Stimulated activated CD4-positive, alpha-beta T cell treated with anti-CD3 and anti-CD28 coated beads, TNF-alpha, amount 100 ng/mL, for 1 hour (primary cell): ENCODE results near the gene COL15A1.
"Not testable (repeated sequence)": the region's sequence is repeated elsewhere in the genome, so short reads cannot be mapped to it uniquely, and the experiment has no call there.

Source experiments
- DNase-seq, 3 donors: peaks; one replicate each; pipeline ENCODE4 v3.0.0-alpha.2; 2020; ENCODE audit warnings: low read depth in 3 of 3, low spot score in 1 of 3

COL15A1 gene

GRCh38 chr9:99074902-99075245, 131.2 kb downstream of the COL15A1 start:
- no peak for DNase-seq

- no peak for DNase-seq
Observed at GRCh38 chr9:99075246-99075912, 131.7 kb downstream of the COL15A1 start.

DNA sequence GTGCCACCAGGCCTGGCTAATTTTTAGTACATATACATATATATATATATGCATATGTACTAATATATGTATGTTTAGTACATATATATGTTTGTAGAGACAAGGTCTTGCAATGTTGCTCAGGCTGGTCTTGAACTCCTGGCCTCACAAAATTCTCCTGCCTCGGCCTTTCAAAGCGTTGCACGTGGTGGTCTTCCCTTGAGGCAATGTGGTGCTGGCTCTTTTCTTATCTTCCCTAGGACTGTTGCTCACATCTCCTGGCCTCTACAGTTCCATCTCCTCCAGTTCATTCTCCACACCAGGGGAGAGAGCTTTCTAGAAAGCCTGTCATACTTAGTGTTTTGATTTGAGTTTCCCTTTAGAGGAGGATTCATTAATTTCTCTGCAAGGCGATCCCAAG, 132.3 kb downstream of the COL15A1 start:
- DNase-seq = no peak

DNA sequence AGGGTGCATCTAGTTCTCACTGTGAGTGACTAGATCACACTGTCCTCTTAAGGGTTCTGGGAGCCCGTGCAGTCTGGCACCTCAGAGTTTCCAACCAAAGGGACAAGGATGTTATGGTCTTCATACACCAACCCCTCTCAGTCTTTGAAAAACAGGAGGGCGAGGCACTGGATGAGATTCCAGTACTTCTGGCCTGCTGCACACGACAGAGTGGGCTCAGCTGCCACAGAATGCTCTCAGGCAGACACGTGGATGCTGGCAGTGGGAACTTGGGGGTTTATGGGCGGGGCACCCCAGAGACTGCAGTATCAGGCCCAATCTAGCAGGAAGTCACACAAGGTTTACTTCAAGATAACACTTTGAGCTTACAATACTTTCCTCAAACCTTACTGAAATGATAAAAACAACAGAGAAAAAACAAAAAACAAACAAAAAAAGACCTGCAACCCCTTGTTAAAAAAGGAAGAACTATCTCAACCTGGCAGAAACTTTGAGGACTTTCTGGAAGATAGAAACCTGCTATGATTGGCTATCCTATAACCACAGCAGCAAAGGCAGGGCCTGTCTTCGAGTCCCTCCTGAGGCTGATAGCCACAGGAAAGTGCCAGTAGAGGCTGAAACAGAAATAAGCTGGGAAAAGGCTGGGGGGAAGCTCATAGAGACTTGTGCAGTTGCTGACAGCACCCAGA, 132.9 kb downstream of the COL15A1 start:
- no peak for DNase-seq

DNA sequence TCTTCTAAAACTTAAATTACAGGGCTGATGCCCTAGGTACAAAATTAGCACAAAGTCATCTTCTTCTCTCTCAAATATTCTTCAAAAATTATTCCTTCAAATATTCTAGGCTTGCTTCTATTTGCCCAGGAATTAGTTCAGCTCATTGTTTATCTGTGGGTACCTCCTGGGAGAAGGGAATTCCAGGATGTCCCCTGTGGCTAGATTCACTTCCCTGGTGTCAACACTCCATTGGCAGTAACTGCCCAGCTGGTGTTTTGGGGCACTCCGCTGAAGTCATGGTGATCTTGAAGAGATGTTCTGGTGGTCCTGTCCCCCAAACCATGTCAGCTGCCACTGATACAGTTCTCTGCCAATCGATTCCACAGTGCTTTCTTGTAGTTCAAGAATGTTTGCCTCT, 135.0 kb downstream of the COL15A1 start:
- DNase-seq = no peak

DNA sequence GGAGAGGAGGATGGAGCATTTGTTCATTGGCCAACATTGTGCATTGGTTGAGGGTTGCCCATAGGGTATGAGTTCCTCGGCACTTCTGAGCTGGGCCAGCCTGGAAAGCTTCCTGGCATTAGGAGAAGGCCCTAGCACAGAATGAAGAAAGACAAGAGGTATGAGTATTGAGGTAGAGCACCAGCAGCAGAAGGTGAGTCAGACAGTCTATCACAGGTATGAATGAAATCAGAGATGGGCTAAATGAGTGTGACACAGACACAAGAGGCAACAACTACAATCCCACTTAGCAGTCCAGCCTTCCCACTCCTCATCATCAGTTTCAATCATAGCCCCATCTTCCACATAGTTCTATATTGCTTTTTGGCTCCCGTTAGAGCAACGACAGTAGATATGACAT, 135.8 kb downstream of the COL15A1 start:
- no peak for DNase-seq

DNA sequence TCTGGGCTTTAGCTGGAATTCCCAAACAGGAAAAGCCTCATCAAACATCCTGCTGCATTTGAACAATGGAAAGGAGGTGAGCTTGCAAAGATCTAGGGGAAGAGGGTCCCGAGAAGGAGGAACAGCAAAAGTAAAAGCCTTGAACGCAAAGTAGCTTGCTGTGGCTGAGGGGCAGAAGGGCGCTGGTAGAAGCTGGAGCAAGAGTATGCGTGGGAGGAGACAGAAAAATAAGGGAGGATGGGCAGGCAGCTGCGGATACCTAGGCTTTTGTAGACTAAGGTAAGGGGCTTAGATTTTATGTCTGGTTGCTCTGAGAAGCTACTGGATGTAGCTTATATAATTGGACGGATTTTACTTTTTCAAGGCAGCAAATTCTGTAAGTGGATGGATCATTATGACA, 139.3 kb downstream of the COL15A1 start:
- no peak for DNase-seq

- no peak for DNase-seq
Observed at GRCh38 chr9:99085949-99086948, 142.5 kb downstream of the COL15A1 start.

GRCh38 chr9:99087462-99087861, 143.8 kb downstream of the COL15A1 start:
- no peak for DNase-seq

DNA sequence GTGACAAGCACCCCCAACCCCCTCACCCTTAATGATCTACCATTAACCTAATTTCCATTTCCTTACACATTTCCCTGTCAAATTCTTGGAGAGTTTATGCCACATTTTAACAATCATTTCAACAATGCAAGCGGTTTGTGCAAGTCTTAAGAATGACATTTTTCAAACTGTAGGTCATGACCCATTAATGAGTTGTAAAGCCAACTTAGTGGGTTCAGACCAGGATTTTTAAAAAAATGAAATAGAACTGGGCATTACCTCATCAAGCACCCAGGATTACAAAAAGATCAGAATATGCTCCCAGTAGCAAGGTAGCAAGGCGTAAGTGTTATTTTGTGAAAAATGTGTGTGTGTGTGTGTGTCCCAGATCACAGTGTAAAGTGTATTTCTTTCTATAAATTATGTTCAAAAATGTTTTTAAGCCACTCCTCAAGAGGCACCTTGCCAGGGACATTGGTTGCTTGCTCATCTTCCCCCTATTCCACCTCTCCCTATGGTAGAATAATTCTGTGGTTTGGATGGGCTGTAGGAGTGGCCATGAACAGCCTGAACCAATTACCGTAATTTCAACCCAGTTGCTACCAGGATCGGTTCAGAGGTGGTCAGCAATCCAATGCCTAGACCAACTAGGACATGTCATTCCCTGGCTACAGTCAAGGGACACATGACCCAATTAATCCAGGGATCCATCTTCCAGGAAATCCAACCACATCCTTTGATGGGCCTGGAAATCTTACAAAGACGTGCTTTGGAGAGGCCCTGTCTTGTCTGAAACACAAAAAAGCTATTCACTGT, 146.8 kb downstream of the COL15A1 start:
- DNase-seq = no peak

GRCh38 chr9:99092643-99093491, 149.2 kb downstream of the COL15A1 start:
- DNase-seq = no peak

- DNase-seq = no peak
Observed at GRCh38 chr9:99093492-99093791, 149.7 kb downstream of the COL15A1 start.

DNA sequence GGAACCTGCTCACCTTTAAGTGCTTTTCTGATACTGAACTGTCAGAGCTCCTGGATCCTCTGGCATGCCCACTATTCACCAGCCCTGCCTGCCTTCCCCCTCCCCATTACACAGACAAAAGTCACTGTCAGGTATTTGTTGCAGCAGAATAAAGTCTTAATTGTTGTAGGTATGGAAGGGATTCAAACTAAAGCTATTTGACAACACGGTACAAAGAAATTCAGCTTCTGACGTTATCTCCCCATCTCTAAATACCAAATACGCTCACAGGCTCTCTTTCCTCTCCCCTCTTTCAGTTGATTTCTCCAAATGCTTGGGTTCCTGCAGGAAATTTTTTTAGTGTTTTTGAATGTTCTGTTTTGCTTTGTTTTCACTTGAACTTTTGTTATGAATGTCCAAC, 151.9 kb downstream of the COL15A1 start:
- DNase-seq = no peak

- DNase-seq = no peak
Observed at GRCh38 chr9:99096409-99096808, 152.7 kb downstream of the COL15A1 start.

- not testable (repeated sequence) for DNase-seq
Observed at GRCh38 chr9:99099806-99100585, 156.3 kb downstream of the COL15A1 start.

- no peak for DNase-seq
Observed at GRCh38 chr9:99101271-99101670, 157.6 kb downstream of the COL15A1 start.

GRCh38 chr9:99101812-99102211, 158.1 kb downstream of the COL15A1 start:
- DNase-seq = no peak

GRCh38 chr9:99103054-99103895, 159.6 kb downstream of the COL15A1 start:
- no peak for DNase-seq
